Central memory CD8-positive, alpha-beta T cell (primary cell): ENCODE results near the gene COLEC11.
"Not testable (repeated sequence)": the region's sequence is repeated elsewhere in the genome, so short reads cannot be mapped to it uniquely, and the experiment has no call there.

Source experiments
- ATAC-seq: fragments of 150-1000 bp; cut with Tn5 transposase; replicated peaks from 2 replicates; pipeline ENCODE4 v1.10.0; 2022; ENCODE audit warnings: mild to moderate bottlenecking, moderate FRiP score, moderate number of reproducible peaks; ENCODE audit not compliant: poor library complexity, severe bottlenecking; ENCODE audit errors: extremely low read depth
- DNase-seq, 2 donors: peaks; one replicate each; pipeline ENCODE4 v3.0.0; 2021; ENCODE audit warnings: low spot score in 2 of 2
- H3K27ac Mint-ChIP-seq: one replicate; pipeline ENCODE4 v1.8.0; 2022; ENCODE audit warnings: low read depth, mild to moderate bottlenecking, moderate library complexity, mixed read lengths
- H3K27me3 Mint-ChIP-seq: one replicate; pipeline ENCODE4 v1.8.0; 2022; ENCODE audit warnings: mixed read lengths
- H3K36me3 Mint-ChIP-seq: one replicate; pipeline ENCODE4 v1.8.0; 2022; ENCODE audit warnings: mild to moderate bottlenecking, moderate library complexity, mixed read lengths; ENCODE audit not compliant: insufficient read depth
- H3K4me1 Mint-ChIP-seq: one replicate; pipeline ENCODE4 v1.8.0; 2022; ENCODE audit warnings: mixed read lengths
- H3K4me3 Mint-ChIP-seq: one replicate; pipeline ENCODE4 v1.8.0; 2022; ENCODE audit warnings: mild to moderate bottlenecking, moderate library complexity, mixed read lengths
- H3K9me3 Mint-ChIP-seq: one replicate; pipeline ENCODE4 v1.8.0; 2022; ENCODE audit warnings: mixed read lengths

Gene COLEC11

GRCh38 chr2:3594493-3595281 lies at the start of gene COLEC11:
Gene COLEC11 (plus strand): TSS chr2:3595112. CDS start chr2:3604341, 9,229 bp downstream.
- Mint-ChIP-seq H3K9me3 (no peaks in the 10 kb centered on the region), H3K4me1 (peaks cover 5% of the 10 kb centered on the region), H3K27ac (no peak within 1 kb of the TSS), H3K27me3 (peaks cover 8% of the 10 kb centered on the region), H3K4me3 (no peak within 1 kb of the TSS), H3K36me3 (no peaks in the 10 kb centered on the region)
- ATAC-seq (no peak), DNase-seq (no peak)

- Mint-ChIP-seq H3K4me3 (no peak overlapping the region), H3K36me3 (peaks cover 87% of the 10 kb centered on the region), H3K27ac (no peak overlapping the region), H3K27me3 (no peaks in the 10 kb centered on the region), H3K9me3 (no peaks in the 10 kb centered on the region), H3K4me1 (peaks cover 7% of the 10 kb centered on the region)
- DNase-seq (no peak), ATAC-seq (no peak)
Measured at GRCh38 chr2:3545788-3546478, 49.0 kb upstream of the COLEC11 start.

- H3K27ac Mint-ChIP-seq = no peak overlapping the region
- peaks cover 86% of the 10 kb centered on the region for H3K36me3 Mint-ChIP-seq
- ATAC-seq = no peak
- no peaks in the 10 kb centered on the region for H3K9me3 Mint-ChIP-seq
- no peak for DNase-seq
- H3K27me3 Mint-ChIP-seq = no peaks in the 10 kb centered on the region
- no peak overlapping the region for H3K4me3 Mint-ChIP-seq
- peaks cover 7% of the 10 kb centered on the region for H3K4me1 Mint-ChIP-seq
Measured at GRCh38 chr2:3547915-3548314, 47.0 kb upstream of the COLEC11 start.

GRCh38 chr2:3553946-3554345 lies 41.0 kb upstream of the COLEC11 start:
- no peaks in the 10 kb centered on the region for H3K27me3 Mint-ChIP-seq
- H3K4me3 Mint-ChIP-seq = no peak overlapping the region
- peaks cover 79% of the 10 kb centered on the region for H3K36me3 Mint-ChIP-seq
- H3K9me3 Mint-ChIP-seq = no peaks in the 10 kb centered on the region
- H3K4me1 Mint-ChIP-seq = peaks cover 29% of the 10 kb centered on the region
- no peak overlapping the region for H3K27ac Mint-ChIP-seq
- ATAC-seq (no peak), DNase-seq (no peak)

GRCh38 chr2:3557639-3558204 lies 37.2 kb upstream of the COLEC11 start:
- H3K4me3 Mint-ChIP-seq = peak overlapping the region; percentile 88
- H3K27ac Mint-ChIP-seq = peak overlapping the region; percentile 96
- no peaks in the 10 kb centered on the region for H3K27me3 Mint-ChIP-seq
- DNase-seq = no peak
- H3K9me3 Mint-ChIP-seq = no peaks in the 10 kb centered on the region
- H3K36me3 Mint-ChIP-seq = peaks cover 51% of the 10 kb centered on the region
- ATAC-seq = peak; percentile 12
- peaks cover 29% of the 10 kb centered on the region for H3K4me1 Mint-ChIP-seq

- peak; percentile 94 for ATAC-seq
- Mint-ChIP-seq H3K9me3 (no peaks in the 10 kb centered on the region), H3K36me3 (peaks cover 49% of the 10 kb centered on the region), H3K27ac (peak within 1 kb of the TSS; percentile 96), H3K4me3 (peak within 1 kb of the TSS; percentile 88), H3K4me1 (peaks cover 29% of the 10 kb centered on the region), H3K27me3 (no peaks in the 10 kb centered on the region)
- DNase-seq = peak; percentile 97 to 99
Measured at GRCh38 chr2:3558205-3559014, 36.5 kb upstream of the COLEC11 start, which contains the start of gene RNASEH1. Gene RNASEH1 (minus strand): TSS chr2:3558333. CDS start chr2:3558260, 73 bp downstream.

GRCh38 chr2:3563521-3563976 lies 31.4 kb upstream of the COLEC11 start:
- peaks cover 4% of the 10 kb centered on the region for H3K4me1 Mint-ChIP-seq
- H3K4me3 Mint-ChIP-seq = no peak overlapping the region
- H3K27ac Mint-ChIP-seq = no peak overlapping the region
- H3K9me3 Mint-ChIP-seq = no peaks in the 10 kb centered on the region
- ATAC-seq (no peak), DNase-seq (no peak)
- peaks cover 6% of the 10 kb centered on the region for H3K36me3 Mint-ChIP-seq
- no peaks in the 10 kb centered on the region for H3K27me3 Mint-ChIP-seq

- no peak overlapping the region for H3K27ac Mint-ChIP-seq
- H3K36me3 Mint-ChIP-seq = peaks cover 6% of the 10 kb centered on the region
- ATAC-seq = no peak
Measured at GRCh38 chr2:3565117-3565516, 29.8 kb upstream of the COLEC11 start.

GRCh38 chr2:3566806-3567205 lies 28.1 kb upstream of the COLEC11 start:
- peaks cover 9% of the 10 kb centered on the region for H3K36me3 Mint-ChIP-seq
- H3K27me3 Mint-ChIP-seq = no peaks in the 10 kb centered on the region
- no peak overlapping the region for H3K4me3 Mint-ChIP-seq
- H3K4me1 Mint-ChIP-seq = no peaks in the 10 kb centered on the region
- ATAC-seq = no peak
- DNase-seq = no peak
- H3K27ac Mint-ChIP-seq = no peak overlapping the region
- H3K9me3 Mint-ChIP-seq = no peaks in the 10 kb centered on the region

More at GRCh38 chr2:3565117-3565516, 29.8 kb upstream of the COLEC11 start:
- no peak overlapping the region for H3K4me3 Mint-ChIP-seq
- no peak for DNase-seq
- no peaks in the 10 kb centered on the region for H3K4me1 Mint-ChIP-seq
- H3K27me3 Mint-ChIP-seq = no peaks in the 10 kb centered on the region
- no peaks in the 10 kb centered on the region for H3K9me3 Mint-ChIP-seq

- not testable (repeated sequence) for ATAC-seq, H3K27me3 Mint-ChIP-seq
Measured at GRCh38 chr2:3569656-3570055, 25.3 kb upstream of the COLEC11 start.

GRCh38 chr2:3571284-3571683 lies 23.6 kb upstream of the COLEC11 start:
- Mint-ChIP-seq H3K27me3 (no peaks in the 10 kb centered on the region), H3K4me1 (peaks cover 8% of the 10 kb centered on the region), H3K9me3 (no peaks in the 10 kb centered on the region), H3K36me3 (peaks cover 19% of the 10 kb centered on the region), H3K27ac (no peak overlapping the region), H3K4me3 (no peak overlapping the region)
- DNase-seq = no peak
- ATAC-seq = no peak

More at GRCh38 chr2:3569656-3570055, 25.3 kb upstream of the COLEC11 start:
- H3K4me1 Mint-ChIP-seq, H3K36me3 Mint-ChIP-seq, H3K27ac Mint-ChIP-seq, DNase-seq, H3K9me3 Mint-ChIP-seq, H3K4me3 Mint-ChIP-seq: not testable (repeated sequence)

GRCh38 chr2:3572620-3573019 lies 22.3 kb upstream of the COLEC11 start:
- Mint-ChIP-seq H3K4me3 (no peak overlapping the region), H3K4me1 (peaks cover 21% of the 10 kb centered on the region), H3K27me3 (no peaks in the 10 kb centered on the region), H3K36me3 (peaks cover 32% of the 10 kb centered on the region), H3K27ac (no peak overlapping the region), H3K9me3 (no peaks in the 10 kb centered on the region)
- DNase-seq = no peak
- ATAC-seq = no peak
